GM19324 (cell line): ENCODE data around the gene RELN.
"Not testable (repeated sequence)": the region's sequence is repeated elsewhere in the genome, so short reads cannot be mapped to it uniquely, and the experiment has no call there.

ENCODE experiments used
- ATAC-seq: cut with Tn5 transposase; IDR thresholded peaks from one replicate; pipeline ENCODE4 v1.9.1; 2021; ENCODE audit warnings: mild to moderate bottlenecking, moderate library complexity; ENCODE audit not compliant: unreplicated experiment, low FRiP score

Gene RELN

DNA sequence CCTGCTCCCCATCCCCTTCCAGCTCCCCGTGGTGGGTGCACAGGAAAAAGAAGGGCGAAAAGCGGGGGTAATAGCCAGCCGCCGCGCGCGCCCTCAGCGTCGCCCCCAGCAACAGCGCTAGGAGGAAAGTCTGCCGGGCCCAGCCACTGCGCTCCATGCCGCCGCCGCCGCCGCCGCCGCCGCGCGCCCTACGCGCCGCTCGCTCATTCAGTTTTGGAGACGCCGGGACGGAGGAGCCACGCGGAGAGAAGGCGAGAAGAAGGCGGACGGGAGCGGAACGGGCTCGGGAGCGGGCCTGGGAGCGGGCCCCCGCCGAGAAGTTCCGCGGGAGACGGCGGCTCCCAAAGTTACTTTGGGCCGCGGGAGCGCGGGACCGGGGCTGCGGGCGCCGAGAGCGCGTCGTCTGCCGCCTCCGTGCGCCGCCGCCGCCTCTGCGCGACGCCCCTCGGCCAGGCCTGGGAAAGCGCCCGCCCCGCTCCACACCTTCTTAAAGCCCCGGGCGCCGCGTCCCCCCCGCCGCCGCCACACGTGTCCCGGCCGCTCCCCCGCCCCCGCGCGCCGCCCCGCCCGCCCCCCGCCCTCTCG, at the start of gene RELN:
TSS of gene RELN (minus strand) at position 459 of the 585 bp plus-strand sequence. CDS start at position 157, 302 bp downstream.
- no peak for ATAC-seq

DNA sequence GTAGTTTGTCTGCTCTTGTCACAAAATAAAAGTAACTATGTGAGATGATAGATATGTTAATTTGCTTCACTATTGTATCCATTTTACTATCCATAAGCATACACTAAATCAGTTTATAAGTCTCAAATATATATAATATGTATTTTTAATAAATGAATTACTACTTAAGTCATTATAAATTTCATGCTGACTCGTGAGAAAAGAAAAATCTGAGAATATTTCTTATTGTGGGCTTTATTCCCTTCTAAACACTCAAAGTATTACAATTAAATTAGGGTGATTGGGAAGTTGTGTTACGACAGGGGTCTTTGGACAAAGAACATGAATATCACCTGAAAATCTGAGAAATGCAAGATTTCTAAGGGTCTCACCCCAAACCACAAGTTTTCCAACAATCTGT, 48.7 kb upstream of the RELN start:
- ATAC-seq, result no peak

DNA sequence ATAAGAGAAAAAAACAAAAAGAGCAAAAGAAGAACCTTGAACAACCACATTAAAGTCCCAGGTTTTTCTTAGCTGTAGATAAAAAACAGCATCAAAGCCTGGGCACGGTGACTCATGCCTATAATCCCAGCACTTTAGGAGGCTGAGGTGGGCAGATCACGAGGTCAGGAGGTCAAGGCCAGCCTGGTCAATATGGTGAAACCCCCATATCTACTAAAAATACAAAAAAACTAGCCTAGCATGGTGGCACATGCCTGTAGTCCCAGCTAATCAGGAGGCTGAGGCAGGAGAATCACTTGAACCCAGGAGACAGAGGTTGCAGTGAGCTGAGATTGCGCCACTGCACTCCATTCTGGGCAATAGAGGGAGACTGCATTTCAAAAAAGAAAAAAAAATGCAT, 47.4 kb upstream of the RELN start:
- ATAC-seq, result not testable (repeated sequence)

DNA sequence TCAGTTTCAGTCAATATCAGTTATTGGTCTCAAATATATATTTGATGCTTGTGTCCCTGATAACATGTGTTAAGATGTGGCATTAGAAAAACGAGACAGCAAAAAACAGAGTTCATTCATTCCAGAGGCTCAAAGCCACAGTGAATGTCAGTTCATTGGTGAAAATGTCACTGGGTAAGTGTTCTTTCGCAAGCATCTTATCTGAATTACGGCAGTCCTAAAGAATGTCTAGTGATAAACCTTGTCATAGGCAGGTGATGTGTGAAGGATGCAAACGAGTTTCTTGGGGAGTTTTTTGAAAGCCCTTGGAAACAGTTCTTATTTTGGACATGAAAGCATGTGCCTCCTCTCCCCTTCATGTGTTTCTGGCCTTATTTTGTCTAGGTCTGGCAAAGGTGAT, 45.9 kb upstream of the RELN start:
- no peak for ATAC-seq

DNA sequence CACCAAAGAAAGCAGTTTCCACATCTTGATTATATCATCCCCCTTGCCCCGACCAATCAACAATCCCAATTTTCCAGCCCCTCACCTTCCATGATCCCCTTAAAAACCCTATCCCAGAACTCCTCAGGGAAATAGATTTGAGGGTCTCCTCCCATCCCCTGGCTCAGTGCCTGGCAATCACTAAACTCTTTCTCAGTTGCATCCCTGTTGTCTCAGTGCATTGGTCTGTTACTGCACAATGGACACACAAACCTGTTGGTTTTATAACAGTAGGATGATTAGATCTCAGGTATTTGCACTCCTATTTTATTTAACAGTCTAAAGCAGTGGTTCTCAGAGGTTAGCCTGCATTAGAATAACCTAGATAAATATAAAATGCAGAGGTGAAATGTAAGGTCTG, 45.2 kb upstream of the RELN start:
- ATAC-seq, result no peak

DNA sequence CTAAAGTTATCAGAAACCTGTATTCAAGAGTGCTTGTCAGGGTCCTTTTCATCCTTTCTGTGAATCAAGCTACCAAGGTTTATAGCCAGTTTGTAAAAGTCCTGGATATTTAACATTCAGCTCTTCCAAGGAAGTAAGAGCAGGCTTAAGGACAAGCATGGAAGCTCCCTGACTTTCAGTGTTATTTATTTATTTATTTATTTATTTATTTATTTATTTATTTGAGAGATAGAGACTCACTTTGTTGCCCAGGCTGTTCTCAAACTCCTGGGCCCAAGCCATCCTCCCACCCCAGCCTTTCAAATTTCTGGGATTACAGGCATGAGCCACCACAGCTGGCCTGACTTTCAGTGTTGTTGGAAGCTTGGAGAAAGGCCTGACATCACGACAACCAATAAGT, 44.4 kb upstream of the RELN start:
- no peak for ATAC-seq

DNA sequence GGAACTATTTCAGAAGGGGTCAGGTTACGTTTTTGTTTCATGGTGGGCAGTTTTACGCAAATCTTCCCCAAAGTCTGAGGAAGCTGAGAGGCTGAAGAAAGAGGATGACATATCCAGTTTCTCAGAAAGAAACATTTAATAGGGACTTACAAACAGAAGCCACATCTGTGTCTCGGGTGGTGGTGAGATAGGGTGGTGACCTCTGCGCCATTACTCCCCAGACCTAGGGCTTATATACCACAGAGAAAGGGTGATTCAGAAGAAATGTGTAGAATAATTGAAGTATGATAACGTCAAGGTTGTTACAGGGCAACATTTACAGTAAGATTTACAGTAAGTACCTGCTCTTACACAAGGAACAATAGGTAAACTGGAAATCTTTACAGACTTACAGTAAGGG, 43.0 kb upstream of the RELN start:
- no peak for ATAC-seq

DNA sequence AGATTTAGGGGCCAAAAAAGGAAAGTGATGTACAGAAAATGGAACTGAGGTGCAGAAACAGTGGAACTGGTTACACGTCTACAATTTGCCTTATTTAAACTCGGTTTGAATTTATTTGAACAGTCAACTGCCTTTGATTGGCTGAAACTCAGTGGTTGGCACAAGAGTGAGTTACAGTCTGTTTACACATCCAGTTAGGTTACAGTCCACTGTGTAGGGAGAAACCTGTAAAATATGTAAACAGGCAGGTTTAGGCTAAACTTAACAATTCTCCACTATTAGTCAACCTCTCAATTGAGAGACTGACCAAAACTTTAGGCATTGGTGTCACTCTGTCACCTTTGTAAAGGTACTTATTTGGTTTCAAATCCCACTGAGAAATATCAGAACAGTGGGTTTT, 40.3 kb upstream of the RELN start:
- ATAC-seq, result no peak

DNA sequence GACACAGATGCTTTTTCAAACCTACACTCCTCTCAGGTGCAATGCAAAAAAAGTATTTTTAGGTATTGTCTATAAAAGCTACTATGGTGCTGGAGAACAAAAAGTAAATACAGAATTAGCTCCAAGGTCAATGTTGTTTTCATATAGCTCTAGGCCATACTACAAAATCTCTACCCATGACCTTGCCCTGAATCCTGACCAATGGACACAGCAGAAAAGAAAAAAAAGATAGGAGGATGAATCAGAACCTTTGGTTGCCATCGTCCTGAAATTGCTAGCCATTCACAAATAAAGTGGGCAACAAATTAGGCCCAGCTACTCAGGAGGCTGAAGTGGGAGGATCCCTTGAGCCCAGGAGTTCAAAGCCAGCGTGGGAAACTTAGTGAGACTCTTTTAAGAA, 35.2 kb upstream of the RELN start:
- ATAC-seq, result no peak

DNA sequence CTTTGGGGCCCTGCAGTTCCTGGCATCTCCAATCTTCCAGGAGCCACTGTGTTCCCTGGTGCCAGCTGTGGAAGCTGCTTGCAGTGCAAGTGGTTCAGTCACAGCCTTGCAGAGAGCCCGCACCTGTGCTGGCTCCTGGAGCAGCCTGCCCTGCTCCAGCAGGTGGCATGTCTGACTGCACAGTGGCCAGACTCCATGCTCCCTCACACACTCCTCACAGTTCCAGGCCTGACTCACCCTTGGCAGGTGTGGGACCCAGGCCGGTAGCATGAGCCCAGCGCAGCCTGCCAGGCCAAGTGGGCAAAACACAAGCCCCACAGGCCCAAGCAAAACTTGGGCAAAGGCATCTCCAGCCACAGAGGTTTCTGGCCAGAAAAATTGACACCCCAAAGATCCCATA, 33.6 kb upstream of the RELN start:
- no peak for ATAC-seq

DNA sequence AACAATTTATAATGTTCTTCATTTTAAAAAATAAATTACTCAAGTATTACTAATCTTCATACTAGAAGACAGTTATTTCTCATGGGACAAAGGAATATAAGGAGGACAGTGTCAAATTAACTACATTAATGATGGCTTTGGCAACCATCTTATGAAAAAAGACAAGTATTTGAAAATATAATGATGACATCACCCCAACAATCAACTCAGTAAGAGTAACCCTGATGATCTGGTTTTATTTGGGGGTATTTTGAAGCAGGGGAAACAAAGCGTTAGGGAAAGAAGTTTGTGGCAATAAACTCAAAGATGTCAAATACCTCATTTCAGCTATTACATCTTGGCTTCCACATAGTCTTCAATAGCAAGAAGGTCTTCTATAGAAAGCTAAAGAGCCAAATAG, 29.0 kb upstream of the RELN start:
- no peak for ATAC-seq

DNA sequence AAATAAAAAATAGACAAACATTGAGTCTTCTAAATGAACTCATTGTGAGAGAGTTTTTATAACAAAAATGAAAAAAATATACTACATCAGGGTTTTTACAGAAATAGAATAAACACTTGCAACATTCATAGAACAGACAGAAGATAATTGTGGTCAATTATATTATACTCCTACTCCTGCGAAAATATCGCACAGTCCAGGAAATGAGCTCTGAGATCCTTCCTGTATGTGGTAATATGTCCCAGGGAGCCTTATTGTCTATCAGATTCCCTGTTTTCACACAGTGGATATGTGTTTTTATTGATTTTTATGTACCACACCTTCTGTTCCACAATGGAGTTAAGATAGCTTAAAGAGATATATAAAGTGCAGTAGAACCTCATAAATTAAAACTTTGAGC, 27.5 kb upstream of the RELN start:
- no peak for ATAC-seq

DNA sequence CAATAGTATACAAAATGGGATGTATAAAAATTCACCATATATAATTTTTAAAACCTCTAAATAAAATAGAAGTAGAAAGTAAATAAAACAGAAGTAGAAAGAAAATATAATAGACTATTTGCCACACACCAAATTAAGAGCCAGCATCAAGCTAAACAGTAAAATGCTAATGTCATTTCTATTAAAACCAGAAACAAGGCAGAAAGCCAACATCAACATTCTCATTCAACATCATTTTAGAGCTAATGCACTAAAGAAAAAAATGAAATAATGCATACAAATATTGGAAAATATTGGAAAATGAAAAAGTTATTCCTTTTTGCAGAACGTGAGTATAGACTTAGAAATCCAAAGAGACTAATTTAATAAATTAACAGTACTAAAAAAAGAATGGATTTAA, 23.4 kb upstream of the RELN start:
- ATAC-seq, result no peak

DNA sequence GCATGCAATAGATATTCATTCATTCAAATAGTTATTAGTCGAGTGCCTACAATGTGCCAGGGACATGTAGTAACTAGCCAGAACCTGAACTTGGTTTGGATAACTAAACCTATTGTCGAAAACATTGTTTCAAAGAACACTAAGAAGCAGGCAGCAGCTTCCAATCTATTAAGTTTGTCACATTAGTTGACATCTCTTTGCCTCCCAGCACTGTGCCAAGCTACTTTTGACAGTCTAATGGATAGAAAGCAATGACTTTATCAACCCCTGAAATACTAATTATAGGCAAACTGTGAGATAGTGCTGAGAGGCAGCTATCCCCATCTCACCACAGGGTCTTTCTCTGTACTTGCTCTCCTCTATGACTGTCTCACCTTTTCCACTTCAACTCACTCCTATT, 22.4 kb upstream of the RELN start:
- no peak for ATAC-seq

DNA sequence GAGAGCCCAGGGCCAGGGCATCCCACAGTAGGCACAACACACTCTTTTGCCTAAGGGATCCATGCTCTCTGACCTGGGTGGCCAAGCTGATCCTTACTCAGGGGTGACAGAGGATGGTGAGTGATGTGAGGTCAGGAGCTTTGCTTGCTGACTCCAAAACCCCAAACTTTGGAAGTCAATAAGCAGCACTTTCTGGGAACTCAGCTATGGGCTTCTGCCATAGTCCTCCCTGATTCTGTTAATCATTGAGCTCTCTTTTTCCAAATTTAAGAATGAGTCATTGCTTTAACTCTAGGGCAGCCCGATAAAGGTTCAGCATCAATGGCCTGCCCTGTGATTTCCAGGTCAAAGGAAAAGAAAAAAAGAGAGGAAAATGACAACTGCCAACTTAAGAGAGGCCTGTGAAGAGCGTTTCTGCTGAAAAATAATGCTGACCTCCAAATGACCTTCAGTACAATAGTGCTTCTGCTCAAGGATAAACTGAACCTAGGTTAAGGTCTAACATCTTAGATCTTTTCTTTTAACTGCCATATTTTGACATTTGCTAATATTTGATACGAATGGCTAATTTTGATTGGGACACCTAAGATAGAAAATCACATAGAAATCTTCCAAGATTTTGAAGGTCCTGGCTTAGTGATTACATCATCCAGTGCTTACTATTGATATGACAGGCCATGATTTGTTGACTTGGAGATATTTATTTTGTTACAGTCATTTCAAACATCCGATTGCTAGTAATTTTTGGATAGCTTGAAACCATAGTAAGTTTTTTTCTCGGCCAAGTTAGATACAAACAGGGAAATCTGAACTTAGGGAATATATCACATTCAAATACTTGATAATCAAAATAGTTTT, 20.8 kb upstream of the RELN start:
- no peak for ATAC-seq

DNA sequence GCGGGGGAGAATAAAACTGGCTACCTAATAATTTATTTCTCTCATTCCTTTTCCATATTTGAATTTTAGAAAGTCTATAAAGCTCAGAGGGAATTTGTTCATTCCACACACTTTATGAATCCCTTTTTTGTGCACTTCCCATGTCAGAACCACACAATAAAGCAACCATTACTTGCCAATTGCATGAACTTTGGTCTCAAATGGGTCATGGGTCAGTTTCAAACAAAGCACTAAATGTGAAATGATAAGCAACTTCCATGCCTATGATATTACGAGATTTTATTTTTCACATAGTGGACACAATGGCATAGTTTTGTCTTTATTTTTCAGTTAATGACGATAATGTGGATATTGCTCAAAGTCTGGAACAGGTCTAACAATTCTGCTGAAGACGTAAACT, 18.6 kb upstream of the RELN start:
- no peak for ATAC-seq

DNA sequence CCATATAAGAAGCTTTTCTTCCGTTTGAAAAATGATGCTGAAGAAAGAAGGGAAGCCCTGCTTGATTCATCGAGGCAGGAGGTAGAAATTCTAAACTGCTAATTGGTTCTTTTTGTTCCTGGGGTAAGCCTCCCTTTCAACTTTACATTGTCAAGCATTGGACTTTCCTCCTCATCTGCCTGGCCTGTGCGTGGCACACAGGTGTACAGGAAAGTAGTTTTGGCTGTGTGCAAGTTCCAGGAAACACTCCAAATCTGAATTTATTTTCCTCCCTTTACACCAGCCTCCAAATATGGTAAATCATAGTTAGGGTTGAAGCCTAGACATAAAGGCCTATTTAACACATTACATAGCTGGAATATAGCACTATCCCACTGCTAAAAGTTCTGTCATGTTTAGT, 18.2 kb upstream of the RELN start:
- no peak for ATAC-seq

DNA sequence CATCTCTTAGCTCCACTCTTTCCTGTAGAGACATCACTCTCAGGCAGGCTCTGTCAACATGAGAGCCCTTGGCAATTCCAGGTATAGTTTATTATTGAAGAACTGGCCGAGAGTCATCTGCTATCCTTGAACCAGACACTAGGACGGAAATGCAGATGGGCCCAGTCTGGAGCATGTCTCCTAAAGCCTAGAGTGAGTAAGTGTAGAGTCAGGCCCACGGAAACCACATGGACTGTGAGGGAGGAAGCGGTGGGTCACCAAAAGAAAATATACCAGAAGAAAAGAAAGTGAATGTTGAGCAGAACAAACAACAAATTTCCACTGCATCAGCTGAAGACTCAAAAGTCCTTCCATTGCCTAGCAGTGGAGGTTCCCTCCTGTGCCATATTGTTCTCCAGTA, 15.7 kb upstream of the RELN start:
- no peak for ATAC-seq

DNA sequence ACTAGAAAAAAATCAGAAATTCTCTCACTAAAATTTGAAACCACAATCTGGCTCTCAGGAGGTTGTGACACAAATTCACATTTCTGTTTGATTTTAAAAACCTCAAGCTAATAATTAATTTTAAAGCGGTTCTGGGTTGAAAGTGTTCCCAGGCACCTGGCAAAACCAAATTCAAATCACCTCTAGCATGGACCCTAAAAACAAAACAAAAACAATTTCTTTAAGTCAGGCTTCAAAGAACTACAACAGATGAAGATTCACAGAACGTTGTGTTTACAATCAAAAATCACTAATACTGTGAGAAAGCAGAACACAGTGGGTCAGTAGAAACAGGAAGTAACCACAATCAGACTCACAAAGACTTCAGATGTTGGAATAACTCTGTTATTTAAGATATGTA, 7.2 kb upstream of the RELN start:
- peak; percentile 70 for ATAC-seq

DNA sequence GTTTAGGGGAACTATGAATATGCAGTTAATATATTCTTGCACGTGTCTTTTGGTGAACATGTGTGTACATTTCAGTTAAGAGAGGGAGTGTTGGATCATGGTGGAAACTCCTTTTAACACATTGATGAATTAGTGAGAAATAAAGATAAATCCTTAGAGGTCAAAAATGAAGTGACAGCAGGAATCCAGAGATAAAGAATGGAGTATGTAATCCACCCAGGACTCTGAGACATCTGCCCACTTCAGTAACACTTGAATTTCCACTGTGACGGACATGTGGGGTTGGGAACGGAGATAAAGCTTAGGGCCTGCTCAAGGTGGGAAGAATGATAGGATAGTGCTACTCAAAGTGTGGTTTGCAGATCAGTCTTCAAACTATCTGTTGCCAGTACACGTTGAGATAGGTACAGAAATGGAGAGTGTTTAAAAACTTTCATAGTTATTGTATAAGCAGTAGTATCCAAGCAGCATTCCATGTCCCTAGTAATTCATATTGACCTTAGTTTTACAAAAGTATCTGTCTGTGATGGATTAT, 6.6 kb upstream of the RELN start:
- no peak for ATAC-seq

DNA sequence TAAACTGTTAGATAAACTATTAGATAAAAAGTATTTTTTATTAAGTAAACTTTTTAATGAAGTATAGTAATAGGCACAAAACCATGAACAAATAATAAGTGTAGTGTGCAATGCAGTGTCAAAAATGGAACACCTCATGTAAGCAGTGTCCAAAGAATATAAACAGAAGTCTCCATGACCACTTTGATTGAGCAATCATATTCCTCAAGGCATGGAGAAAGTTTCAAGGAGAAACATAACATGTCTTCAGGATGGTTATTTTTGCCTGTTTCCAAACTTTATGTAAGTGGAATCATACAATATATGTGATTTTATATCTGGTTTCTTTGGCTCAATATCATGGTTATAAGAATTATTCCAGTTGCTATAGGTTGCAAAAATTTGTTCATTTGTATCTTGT, 6.1 kb upstream of the RELN start:
- no peak for ATAC-seq

DNA sequence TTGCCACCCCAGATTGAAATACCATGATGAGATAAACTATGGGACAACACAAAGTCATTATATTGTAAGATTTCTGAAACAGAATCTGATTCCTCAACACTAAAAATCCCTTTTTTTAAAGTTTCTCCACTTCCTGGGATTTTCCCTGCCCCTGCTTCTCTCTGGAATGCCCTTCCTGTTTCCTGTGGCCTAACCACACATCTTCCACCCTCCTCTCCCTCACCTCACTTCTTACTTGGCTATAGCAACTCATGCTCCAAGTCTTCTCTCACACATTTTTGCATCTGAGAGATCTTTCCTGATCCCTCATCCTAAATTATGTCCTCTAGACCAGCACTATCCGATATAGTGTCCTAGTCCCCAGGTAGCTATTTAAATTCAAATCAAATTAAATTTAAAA, 4.1 kb upstream of the RELN start:
- no peak for ATAC-seq
